SK-N-SH treated with all-trans-retinoic acid at 6 μM for 48 hours (cell line): Measurements from ENCODE around the gene OLFM1.

ENCODE experiments used
- ARNTL ChIP-seq: fragments of 450-650 bp; formaldehyde crosslinking; IDR thresholded peaks from 2 replicates; pipeline ENCODE4 v1.5.0; 2020; ENCODE audit warnings: low read depth, mild to moderate bottlenecking, moderate library complexity, borderline replicate concordance
- GLIS3 ChIP-seq: fragments of 250-450 bp; sonication (Bioruptor Pico); IDR thresholded peaks from 2 replicates; pipeline ENCODE4 v1.5.0; 2020; ENCODE audit warnings: mild to moderate bottlenecking, moderate library complexity
- ISL1 ChIP-seq: fragments of 250-450 bp; sonication (Bioruptor Pico); IDR thresholded peaks from 2 replicates; pipeline ENCODE4 v2.1.2; 2022; ENCODE audit warnings: mild to moderate bottlenecking, moderate library complexity
- TOX ChIP-seq: fragments of 250-450 bp; sonication (Bioruptor Pico); IDR thresholded peaks from 2 replicates; pipeline ENCODE4 v1.8.0; 2021; ENCODE audit warnings: mild to moderate bottlenecking, moderate library complexity, borderline replicate concordance
- ZFP30 ChIP-seq: fragments of 450-650 bp; formaldehyde crosslinking; IDR thresholded peaks from 2 replicates; pipeline ENCODE4 v1.5.0; 2022; ENCODE audit warnings: mild to moderate bottlenecking, moderate library complexity
- TF ChIP-seq, protein P1 (sequence below): fragments of 250-450 bp; sonication (Bioruptor Pico); IDR thresholded peaks from 2 replicates; pipeline ENCODE4 v1.8.0; 2020; ENCODE audit warnings: mild to moderate bottlenecking, moderate library complexity, borderline replicate concordance

DNA sequence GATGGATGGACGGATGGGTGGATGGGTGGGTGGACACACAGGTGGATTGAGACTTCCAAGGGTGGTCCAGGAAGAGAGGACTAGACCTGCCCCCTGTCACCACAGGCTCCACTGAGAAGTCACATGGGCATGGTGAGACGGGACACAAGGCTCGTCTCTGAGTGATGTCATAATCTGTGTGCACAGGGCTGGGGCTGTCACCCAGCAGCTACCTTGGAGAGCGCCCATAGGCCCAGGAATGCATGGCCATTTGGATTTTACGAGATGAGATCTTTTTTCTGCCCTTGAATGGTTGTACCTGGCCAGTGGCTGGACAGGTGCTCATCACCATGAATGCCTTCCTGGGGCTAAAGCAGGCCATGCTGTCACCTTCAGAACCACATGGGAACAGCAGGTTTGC is 3.1 kb downstream of the OLFM1 start:
- TF ChIP-seq ARNTL: no peak
- TF ChIP-seq GLIS3: no peak
- TF ChIP-seq, protein P1, sequence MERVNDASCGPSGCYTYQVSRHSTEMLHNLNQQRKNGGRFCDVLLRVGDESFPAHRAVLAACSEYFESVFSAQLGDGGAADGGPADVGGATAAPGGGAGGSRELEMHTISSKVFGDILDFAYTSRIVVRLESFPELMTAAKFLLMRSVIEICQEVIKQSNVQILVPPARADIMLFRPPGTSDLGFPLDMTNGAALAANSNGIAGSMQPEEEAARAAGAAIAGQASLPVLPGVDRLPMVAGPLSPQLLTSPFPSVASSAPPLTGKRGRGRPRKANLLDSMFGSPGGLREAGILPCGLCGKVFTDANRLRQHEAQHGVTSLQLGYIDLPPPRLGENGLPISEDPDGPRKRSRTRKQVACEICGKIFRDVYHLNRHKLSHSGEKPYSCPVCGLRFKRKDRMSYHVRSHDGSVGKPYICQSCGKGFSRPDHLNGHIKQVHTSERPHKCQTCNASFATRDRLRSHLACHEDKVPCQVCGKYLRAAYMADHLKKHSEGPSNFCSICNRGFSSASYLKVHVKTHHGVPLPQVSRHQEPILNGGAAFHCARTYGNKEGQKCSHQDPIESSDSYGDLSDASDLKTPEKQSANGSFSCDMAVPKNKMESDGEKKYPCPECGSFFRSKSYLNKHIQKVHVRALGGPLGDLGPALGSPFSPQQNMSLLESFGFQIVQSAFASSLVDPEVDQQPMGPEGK: no peak
- no peak for TF ChIP-seq ZFP30 (CRISPR knock-in tag)
- TF ChIP-seq ISL1 (CRISPR knock-in tag): no peak
- TF ChIP-seq TOX (CRISPR knock-in tag): no peak
